BE2C (cell line): ENCODE data around the gene MFNG.

ENCODE experiments used
- DNase-seq: peaks from one replicate; pipeline ENCODE4 v3.0.0-alpha.2; 2020
- H3K27me3 ChIP-seq: fragments of 250-450 bp; sonication (Bioruptor Pico); 2 replicates; pipeline ENCODE4 v1.5.1; 2020; ENCODE audit warnings: mild to moderate bottlenecking
- H3K36me3 ChIP-seq: fragments of 250-450 bp; sonication (Bioruptor Pico); 2 replicates; pipeline ENCODE4 v1.5.1; 2020; ENCODE audit warnings: mild to moderate bottlenecking
- H3K4me1 ChIP-seq: fragments of 250-450 bp; sonication (Bioruptor Pico); 2 replicates; pipeline ENCODE4 v1.5.1; 2020
- H3K4me3 ChIP-seq: 2 replicates; pipeline ENCODE4 v1.5.1; 2011; ENCODE audit warnings: low read depth, low read length
- H3K9me3 ChIP-seq: fragments of 250-450 bp; sonication (Bioruptor Pico); 2 replicates; pipeline ENCODE4 v1.5.1; 2020
- TF ChIP-seq, protein P1 (sequence below): IDR thresholded peaks from 2 replicates; pipeline ENCODE4 v1.5.1; 2012; ENCODE audit warnings: mild to moderate bottlenecking, low read depth, low read length

The MFNG gene

DNA sequence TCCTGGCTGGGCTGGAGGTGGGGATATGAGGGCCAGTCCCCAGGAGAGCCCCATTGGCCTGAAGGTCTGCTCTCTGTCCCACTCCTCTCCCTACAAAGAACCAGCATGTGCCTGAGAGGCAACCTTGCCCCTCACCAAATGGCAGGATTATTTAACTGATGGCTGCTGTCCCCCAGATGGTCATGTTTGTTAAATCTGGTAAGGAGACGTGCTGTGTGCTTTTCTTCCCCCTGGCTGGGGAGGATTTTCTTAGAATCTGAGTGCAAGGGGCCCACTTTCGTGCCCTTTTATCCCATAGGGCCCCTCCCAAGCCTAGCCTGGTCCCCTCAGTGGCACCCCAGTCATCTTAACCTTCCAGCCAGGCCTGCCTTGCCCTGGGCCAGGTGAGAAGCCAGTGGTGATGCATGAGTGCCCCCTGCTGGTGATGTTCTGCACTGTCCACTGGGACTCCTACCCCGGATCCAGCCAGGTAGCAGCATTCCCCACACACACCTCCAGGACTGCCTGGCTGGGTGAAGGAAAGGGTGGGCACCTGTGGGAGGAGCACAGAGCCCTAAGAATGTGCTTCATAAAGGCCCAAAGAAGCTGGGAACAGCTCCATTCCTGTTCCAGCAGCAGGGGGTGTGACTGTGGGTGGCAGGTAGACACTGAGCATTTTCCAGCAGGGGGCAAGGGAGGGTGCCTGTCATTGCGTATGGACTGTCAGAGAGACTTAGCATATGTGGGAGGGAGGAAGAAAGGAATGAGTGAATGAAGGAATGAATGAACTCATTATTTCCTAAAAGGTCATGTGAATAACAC is 28.9 kb downstream of the MFNG start:
- DNase-seq = peak; percentile 82
- peaks cover 8% of the 10 kb centered on the region; the same call in 1 of the 2 replicates for H3K4me1 ChIP-seq
- TF ChIP-seq, protein P1, sequence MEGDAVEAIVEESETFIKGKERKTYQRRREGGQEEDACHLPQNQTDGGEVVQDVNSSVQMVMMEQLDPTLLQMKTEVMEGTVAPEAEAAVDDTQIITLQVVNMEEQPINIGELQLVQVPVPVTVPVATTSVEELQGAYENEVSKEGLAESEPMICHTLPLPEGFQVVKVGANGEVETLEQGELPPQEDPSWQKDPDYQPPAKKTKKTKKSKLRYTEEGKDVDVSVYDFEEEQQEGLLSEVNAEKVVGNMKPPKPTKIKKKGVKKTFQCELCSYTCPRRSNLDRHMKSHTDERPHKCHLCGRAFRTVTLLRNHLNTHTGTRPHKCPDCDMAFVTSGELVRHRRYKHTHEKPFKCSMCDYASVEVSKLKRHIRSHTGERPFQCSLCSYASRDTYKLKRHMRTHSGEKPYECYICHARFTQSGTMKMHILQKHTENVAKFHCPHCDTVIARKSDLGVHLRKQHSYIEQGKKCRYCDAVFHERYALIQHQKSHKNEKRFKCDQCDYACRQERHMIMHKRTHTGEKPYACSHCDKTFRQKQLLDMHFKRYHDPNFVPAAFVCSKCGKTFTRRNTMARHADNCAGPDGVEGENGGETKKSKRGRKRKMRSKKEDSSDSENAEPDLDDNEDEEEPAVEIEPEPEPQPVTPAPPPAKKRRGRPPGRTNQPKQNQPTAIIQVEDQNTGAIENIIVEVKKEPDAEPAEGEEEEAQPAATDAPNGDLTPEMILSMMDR = peak; percentile 99

DNA sequence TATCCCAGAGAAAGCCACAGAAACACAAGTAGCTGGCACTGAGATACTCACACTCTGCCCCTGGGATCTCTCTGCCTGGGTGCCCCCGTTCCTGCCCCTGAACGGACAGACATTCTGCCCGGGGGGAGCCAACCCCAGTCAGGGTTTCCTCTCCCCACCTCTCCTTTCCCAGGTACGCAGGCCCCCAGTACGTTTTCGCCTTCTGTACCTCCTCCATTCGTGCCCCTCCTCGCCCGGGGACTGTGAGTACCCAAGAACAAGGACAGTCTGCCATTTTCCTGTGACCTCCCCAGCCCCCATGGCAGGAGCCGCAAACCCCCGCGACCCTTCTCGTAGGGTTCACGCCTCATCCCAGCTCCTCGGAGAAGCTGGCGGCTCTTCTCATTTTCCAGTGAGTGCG is 29.8 kb downstream of the MFNG start:
- no peaks in the 10 kb centered on the region; the same call in 1 of the 2 replicates for H3K4me1 ChIP-seq
- no peaks in the 10 kb centered on the region for H3K27me3 ChIP-seq
- TF ChIP-seq, protein P1 = no peak
- H3K36me3 ChIP-seq = no peaks in the 10 kb centered on the region
- no peak for DNase-seq
- H3K9me3 ChIP-seq = no peaks in the 10 kb centered on the region
- no peak overlapping the region for H3K4me3 ChIP-seq

More for the DNA sequence above, 28.9 kb downstream of the MFNG start:
- no peaks in the 10 kb centered on the region for H3K9me3 ChIP-seq
- H3K4me3 ChIP-seq = no peak overlapping the region
- no peaks in the 10 kb centered on the region for H3K27me3 ChIP-seq
- H3K36me3 ChIP-seq = no peaks in the 10 kb centered on the region

DNA sequence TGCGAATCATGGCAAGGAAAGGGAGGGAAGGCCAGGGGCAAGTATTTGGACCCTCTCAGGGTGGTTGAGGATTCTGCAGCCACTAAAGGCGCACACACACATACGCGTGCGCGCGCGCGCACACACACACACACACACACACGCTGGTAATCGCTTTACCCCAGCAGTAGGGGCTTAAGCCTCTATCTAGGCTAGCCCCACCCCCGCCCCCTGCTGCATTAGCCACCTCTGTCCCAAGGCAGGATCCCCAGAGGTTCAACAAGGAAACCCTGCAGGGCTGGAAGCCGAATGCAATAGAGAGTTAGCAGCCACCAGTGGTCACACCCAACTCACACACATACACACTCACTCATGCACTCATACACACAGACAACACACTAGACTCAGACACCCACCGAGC is 30.3 kb downstream of the MFNG start:
- TF ChIP-seq, protein P1 = no peak
- Histone ChIP-seq H3K4me3 (no peak overlapping the region), H3K9me3 (no peaks in the 10 kb centered on the region), H3K36me3 (no peaks in the 10 kb centered on the region), H3K4me1 (no peaks in the 10 kb centered on the region; the same call in 1 of the 2 replicates), H3K27me3 (no peaks in the 10 kb centered on the region)
- DNase-seq = no peak

DNA sequence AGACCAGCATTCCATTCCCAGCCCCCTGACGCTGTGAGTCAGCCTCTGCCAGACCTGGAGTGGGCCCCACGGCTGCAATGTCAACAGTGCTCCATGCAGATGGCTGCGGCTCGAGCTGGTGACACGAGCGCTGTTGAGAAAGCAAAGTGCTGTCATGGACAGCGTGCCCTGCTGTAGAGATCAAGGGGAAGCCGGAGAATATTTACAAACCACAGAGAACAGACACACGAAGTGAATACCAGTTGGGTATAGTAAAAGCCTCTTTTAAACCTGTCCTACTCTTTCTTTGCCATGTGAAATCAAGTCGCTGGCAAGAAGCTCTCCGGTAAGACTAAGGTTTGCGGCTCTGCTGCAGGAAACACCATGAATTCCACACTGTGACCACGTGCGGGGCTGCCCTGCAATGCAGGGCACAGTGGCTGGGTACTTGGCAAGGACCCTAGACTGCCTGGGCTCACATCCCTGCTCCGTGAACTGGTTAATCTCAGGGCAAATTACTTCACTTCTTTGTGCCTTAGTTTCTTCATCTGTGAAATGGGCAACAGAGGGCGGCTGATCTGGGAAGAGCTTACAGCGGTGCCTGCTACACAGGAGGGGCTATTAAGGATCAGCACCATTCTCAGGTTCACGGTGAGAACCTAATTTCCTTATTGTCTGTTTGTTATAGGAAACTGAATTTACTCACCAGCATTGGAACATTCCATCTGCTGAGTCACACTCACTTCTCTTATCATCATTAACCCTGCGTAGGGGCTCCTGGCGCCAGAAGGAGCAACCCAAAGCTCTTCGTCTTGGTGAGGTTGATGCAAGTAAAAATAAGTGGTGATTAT is 31.1 kb downstream of the MFNG start:
- Histone ChIP-seq H3K27me3 (no peaks in the 10 kb centered on the region), H3K4me3 (no peak overlapping the region), H3K36me3 (no peaks in the 10 kb centered on the region), H3K4me1 (no peaks in the 10 kb centered on the region; the same call in 1 of the 2 replicates), H3K9me3 (no peaks in the 10 kb centered on the region)
- TF ChIP-seq, protein P1 = no peak
- no peak for DNase-seq

DNA sequence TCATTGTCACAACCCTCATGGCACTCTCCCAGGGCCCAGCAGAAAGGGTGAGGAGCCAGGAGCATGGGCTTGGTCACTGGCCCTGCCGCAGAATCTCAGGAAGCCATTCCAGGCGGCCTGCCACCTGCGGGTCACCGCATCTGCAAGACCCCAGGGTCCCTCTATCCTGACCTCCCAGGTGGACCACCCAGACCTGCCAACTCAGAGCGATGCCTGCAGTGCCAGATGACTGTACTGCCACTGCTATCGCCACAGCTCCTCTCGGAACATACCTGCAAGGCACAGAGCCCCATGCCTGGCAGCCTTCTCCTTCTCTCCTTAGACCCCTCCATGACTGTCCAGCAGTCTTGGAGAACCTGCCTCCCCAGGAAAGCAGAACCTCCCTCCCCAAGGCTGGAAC is 32.5 kb downstream of the MFNG start:
- Histone ChIP-seq H3K4me1 (no peaks in the 10 kb centered on the region; the same call in 1 of the 2 replicates), H3K27me3 (no peaks in the 10 kb centered on the region), H3K9me3 (no peaks in the 10 kb centered on the region), H3K4me3 (no peak overlapping the region), H3K36me3 (no peaks in the 10 kb centered on the region)
- DNase-seq = no peak
- TF ChIP-seq, protein P1 = no peak
